ENCODE measurements around the gene SLC28A3. TPM values are rescaled to one million over a fixed set of nuclear protein-coding genes. Genes with fewer than 3 reads are reported as not detected.

The SLC28A3 gene
- total RNA-seq, 1 experiment from 2014 or later = 0.13 TPM

DNA sequence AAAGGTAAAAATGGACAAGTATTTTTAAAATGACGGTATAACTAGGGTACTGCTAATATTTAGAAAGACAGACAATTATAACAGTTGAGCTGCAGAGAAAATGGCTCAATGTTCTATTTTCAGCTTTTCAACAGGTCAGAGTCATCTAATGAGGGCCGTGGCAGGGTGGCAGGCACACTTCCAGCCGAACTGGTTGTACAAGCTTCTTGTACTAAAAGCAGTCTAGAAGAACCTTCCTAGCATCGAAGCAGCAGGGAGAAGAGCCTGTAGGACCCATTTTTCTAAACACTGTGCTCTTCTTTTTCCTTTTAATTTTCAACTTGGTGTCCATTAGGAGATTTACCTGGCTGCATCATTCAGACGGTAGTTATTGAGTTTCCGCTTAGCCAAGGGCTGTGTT, 85.6 kb downstream of the SLC28A3 start:
- Histone ChIP-seq H3F3A (ENCODE audit: insufficient read depth, low read depth) (no peaks in the 10 kb centered on the region), H3K4me1 (replicated peaks; ENCODE audit: insufficient read depth) (peaks cover 9% of the 10 kb centered on the region), H4K20me1 (ENCODE audit: insufficient read depth) (no peaks in the 10 kb centered on the region), H3K27me3 (ENCODE audit: insufficient read depth, low read depth) (no peaks in the 10 kb centered on the region), H3K4me2 (peak overlapping the region; percentile 46), H3K27ac (no peak overlapping the region), H2AFZ (no peak overlapping the region), H3K9me3 (ENCODE audit: insufficient read depth, low read depth) (no peaks in the 10 kb centered on the region), H3K36me3 (ENCODE audit: low read depth) (no peaks in the 10 kb centered on the region), H3K4me3 (no peak overlapping the region), H3K9me2 (ENCODE audit: insufficient read depth) (no peaks in the 10 kb centered on the region), H3K79me2 (ENCODE audit: low read depth) (no peaks in the 10 kb centered on the region)
- POLR2A ChIA-PET (ENCODE audit: unreplicated experiment) = interaction anchor here (0.6 kb wide), 1 partner anchor 77 kb away, joined by 4 read pairs; no protein-coding TSS in a partner anchor
- CTCF ChIA-PET = no interaction called here
- intact Hi-C loops (cut with micrococcal nuclease; ENCODE audit: unreplicated experiment) = no loop called here
- DNase-seq = peak; percentile 48 to 64
- BruUV-seq (replicated peaks) = no TSS peak
- TF ChIP-seq, protein P1, sequence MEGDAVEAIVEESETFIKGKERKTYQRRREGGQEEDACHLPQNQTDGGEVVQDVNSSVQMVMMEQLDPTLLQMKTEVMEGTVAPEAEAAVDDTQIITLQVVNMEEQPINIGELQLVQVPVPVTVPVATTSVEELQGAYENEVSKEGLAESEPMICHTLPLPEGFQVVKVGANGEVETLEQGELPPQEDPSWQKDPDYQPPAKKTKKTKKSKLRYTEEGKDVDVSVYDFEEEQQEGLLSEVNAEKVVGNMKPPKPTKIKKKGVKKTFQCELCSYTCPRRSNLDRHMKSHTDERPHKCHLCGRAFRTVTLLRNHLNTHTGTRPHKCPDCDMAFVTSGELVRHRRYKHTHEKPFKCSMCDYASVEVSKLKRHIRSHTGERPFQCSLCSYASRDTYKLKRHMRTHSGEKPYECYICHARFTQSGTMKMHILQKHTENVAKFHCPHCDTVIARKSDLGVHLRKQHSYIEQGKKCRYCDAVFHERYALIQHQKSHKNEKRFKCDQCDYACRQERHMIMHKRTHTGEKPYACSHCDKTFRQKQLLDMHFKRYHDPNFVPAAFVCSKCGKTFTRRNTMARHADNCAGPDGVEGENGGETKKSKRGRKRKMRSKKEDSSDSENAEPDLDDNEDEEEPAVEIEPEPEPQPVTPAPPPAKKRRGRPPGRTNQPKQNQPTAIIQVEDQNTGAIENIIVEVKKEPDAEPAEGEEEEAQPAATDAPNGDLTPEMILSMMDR (conservative IDR thresholded peaks at IDR 0.05) = no peak
- no peak for TF ChIP-seq EZH2 (IDR thresholded peaks at IDR 0.05; ENCODE audit: low read depth)

DNA sequence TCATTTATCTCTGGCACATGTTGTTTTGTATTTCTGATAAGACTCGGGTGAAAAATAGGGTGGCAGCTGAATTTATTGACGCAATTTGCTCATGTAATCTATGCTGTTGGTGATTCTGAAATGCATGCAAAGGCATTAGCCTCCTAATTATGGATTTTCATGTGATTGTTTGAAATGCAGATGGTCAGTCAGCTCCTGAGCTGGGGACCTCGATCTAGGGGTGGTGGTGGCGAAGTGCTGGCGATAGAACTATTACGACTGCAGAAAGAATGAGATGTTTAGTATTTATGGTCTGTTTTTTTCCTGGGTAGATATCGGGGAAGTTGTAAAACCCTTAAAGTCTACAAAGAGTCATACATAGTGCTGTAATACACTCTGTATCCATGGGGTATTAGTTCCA, 88.6 kb downstream of the SLC28A3 start:
- Histone ChIP-seq H3K27ac (no peak overlapping the region), H4K20me1 (ENCODE audit: insufficient read depth) (no peaks in the 10 kb centered on the region), H3K4me2 (no peak overlapping the region), H3K36me3 (ENCODE audit: low read depth) (no peaks in the 10 kb centered on the region), H3K4me3 (no peak overlapping the region), H2AFZ (no peak overlapping the region), H3K9me2 (ENCODE audit: insufficient read depth) (no peaks in the 10 kb centered on the region), H3K9me3 (ENCODE audit: insufficient read depth, low read depth) (no peaks in the 10 kb centered on the region), H3K79me2 (ENCODE audit: low read depth) (no peaks in the 10 kb centered on the region), H3K27me3 (ENCODE audit: insufficient read depth, low read depth) (no peaks in the 10 kb centered on the region), H3F3A (ENCODE audit: insufficient read depth, low read depth) (no peaks in the 10 kb centered on the region), H3K4me1 (replicated peaks; ENCODE audit: insufficient read depth) (peaks cover 9% of the 10 kb centered on the region)
- POLR2A ChIA-PET (ENCODE audit: unreplicated experiment) = no interaction called here
- intact Hi-C loops (cut with micrococcal nuclease; ENCODE audit: unreplicated experiment) = no loop called here
- CTCF ChIA-PET = no interaction called here
- DNase-seq = no peak
- BruUV-seq (replicated peaks) = no TSS peak
- TF ChIP-seq, protein P1 (conservative IDR thresholded peaks at IDR 0.05) = no peak
- TF ChIP-seq EZH2 (IDR thresholded peaks at IDR 0.05; ENCODE audit: low read depth) = no peak

DNA sequence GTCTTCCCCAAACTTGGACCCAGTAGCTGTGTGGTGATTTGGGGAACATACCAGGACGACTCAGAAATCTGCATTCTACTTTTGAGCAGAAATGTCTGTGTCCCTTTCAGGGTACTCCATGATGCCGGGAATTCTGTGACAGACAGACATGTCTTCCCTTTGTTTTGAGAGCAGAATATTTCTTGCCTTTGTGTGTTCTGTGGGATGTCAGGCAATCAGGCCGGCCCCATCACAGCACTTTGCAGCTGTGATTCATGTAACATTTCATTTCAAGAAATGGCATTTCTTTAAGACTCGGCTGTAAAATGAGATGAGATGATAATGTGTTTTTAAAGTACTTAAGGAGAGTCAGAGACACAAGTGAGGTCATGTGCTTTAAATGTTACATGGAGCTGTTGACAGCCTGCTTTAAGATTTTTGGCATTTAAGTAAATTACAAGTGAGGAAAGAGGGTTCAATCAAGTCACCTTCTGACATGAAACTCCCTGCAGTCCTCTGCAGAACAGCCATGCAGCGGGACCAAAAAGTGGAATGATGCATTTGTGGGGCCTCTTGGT, 98.7 kb downstream of the SLC28A3 start:
- intact Hi-C loops (cut with micrococcal nuclease; ENCODE audit: unreplicated experiment) = no loop called here
- Histone ChIP-seq H3K4me2 (no peak overlapping the region), H3K9me2 (ENCODE audit: insufficient read depth) (no peaks in the 10 kb centered on the region), H2AFZ (no peak overlapping the region), H3K27me3 (ENCODE audit: insufficient read depth, low read depth) (no peaks in the 10 kb centered on the region), H3F3A (ENCODE audit: insufficient read depth, low read depth) (no peaks in the 10 kb centered on the region), H3K4me3 (no peak overlapping the region), H3K36me3 (ENCODE audit: low read depth) (no peaks in the 10 kb centered on the region), H4K20me1 (ENCODE audit: insufficient read depth) (no peaks in the 10 kb centered on the region), H3K27ac (no peak overlapping the region), H3K4me1 (replicated peaks; ENCODE audit: insufficient read depth) (no peaks in the 10 kb centered on the region), H3K79me2 (ENCODE audit: low read depth) (no peaks in the 10 kb centered on the region), H3K9me3 (ENCODE audit: insufficient read depth, low read depth) (no peaks in the 10 kb centered on the region)
- ChIA-PET POLR2A (ENCODE audit: unreplicated experiment) (no interaction called here), CTCF (interaction anchor here (0.6 kb wide), 1 partner anchor 381 kb away, joined by 4 read pairs; no protein-coding TSS in a partner anchor)
- TF ChIP-seq, protein P1 (conservative IDR thresholded peaks at IDR 0.05) = no peak
- no peak for TF ChIP-seq EZH2 (IDR thresholded peaks at IDR 0.05; ENCODE audit: low read depth)
- DNase-seq = no peak
- no TSS peak for BruUV-seq (replicated peaks)
